Suprapubic skin (tissue), 4 donors: ENCODE measurements around the gene CST11. TPM values are rescaled to one million over a fixed set of nuclear protein-coding genes. Genes with fewer than 3 reads are reported as not detected.

Source experiments
- DNase-seq, 2 donors: peaks; one replicate each; pipeline ENCODE4 v3.0.0-alpha.2; 2019; ENCODE audit warnings: low spot score in 2 of 2
- H3K27ac ChIP-seq: fragments of 200-600 bp; sonication (generic); one replicate; pipeline ENCODE4 v1.5.1; 2019
- H3K27me3 ChIP-seq: fragments of 200-600 bp; sonication (generic); one replicate; pipeline ENCODE4 v1.5.1; 2019
- H3K36me3 ChIP-seq: fragments of 200-600 bp; sonication (generic); one replicate; pipeline ENCODE4 v1.5.1; 2019
- H3K4me1 ChIP-seq: fragments of 200-600 bp; sonication (generic); one replicate; pipeline ENCODE4 v1.5.1; 2019
- H3K4me3 ChIP-seq: fragments of 200-600 bp; sonication (generic); one replicate; pipeline ENCODE4 v1.5.1; 2019; ENCODE audit warnings: mild to moderate bottlenecking
- H3K9me3 ChIP-seq: fragments of 200-600 bp; sonication (generic); one replicate; pipeline ENCODE4 v1.5.1; 2019
- CTCF ChIP-seq, 2 donors: fragments of 200-600 bp in 1 of 2; fragments of 450-650 bp in 1 of 2; sonication (generic) in 1 of 2; IDR thresholded peaks; one replicate each; pipeline ENCODE4 v1.5.1; 2016 to 2019; ENCODE audit warnings: antibody characterized with exemption in 2 of 2, mild to moderate bottlenecking in 1 of 2, moderate library complexity in 1 of 2
- EP300 ChIP-seq: sonication (generic); formaldehyde crosslinking; IDR thresholded peaks from one replicate; pipeline ENCODE4 v1.6.1; 2017; ENCODE audit warnings: antibody characterized with exemption
- POLR2A ChIP-seq, 2 donors: fragments of 450-650 bp; IDR thresholded peaks; one replicate each; pipeline ENCODE4 v1.6.1; 2017; ENCODE audit warnings: antibody characterized with exemption in 2 of 2, mild to moderate bottlenecking in 2 of 2, moderate library complexity in 2 of 2
- POLR2AphosphoS5 ChIP-seq, 3 donors: sonication (generic); formaldehyde crosslinking; IDR thresholded peaks; one replicate each; pipeline ENCODE4 v1.6.1; 2017; ENCODE audit warnings: antibody characterized with exemption in 3 of 3
- WGBS: methylation state at CpG from one replicate; pipeline ENCODE4 v1.1.5; 2018; 5-methylcytosine and 5-hydroxymethylcytosine counted together
- total RNA-seq, 4 donors: library from RNA; depleted of rRNA; stranded (reverse); fragments of >200 nt; gene quantifications; one replicate each; pipeline ENCODE4 v1.1.0, GENCODE V29; 2016

The CST11 gene
- total RNA-seq, 4 donors from 2014 or later, result not detected

GRCh38 chr20:23446505-23446904 lies 6.2 kb downstream of the CST11 start:
- no peaks in the 10 kb centered on the region for H3K4me1 ChIP-seq
- no peaks in the 10 kb centered on the region for H3K36me3 ChIP-seq
- no peak overlapping the region for H3K27ac ChIP-seq
- H3K27me3 ChIP-seq, result no peaks in the 10 kb centered on the region
- WGBS, result 71% methylated on average over 8 of the region's 8 CpGs
- no peak for TF ChIP-seq CTCF (IDR thresholded peaks at IDR 0.05)
- TF ChIP-seq POLR2AphosphoS5 (IDR thresholded peaks at IDR 0.05), result no peak
- TF ChIP-seq EP300, result no peak
- TF ChIP-seq POLR2A (IDR thresholded peaks at IDR 0.05), result no peak
- H3K4me3 ChIP-seq, result no peak overlapping the region
- DNase-seq, result no peak
- H3K9me3 ChIP-seq, result no peaks in the 10 kb centered on the region

- Histone ChIP-seq H3K4me3 (no peak overlapping the region), H3K9me3 (no peaks in the 10 kb centered on the region), H3K27ac (no peak overlapping the region), H3K27me3 (no peaks in the 10 kb centered on the region), H3K4me1 (no peaks in the 10 kb centered on the region), H3K36me3 (no peaks in the 10 kb centered on the region)
- DNase-seq, result no peak
- TF ChIP-seq POLR2AphosphoS5 (IDR thresholded peaks at IDR 0.05), result no peak
- no peak for TF ChIP-seq EP300
- TF ChIP-seq POLR2A (IDR thresholded peaks at IDR 0.05), result no peak
- TF ChIP-seq CTCF (IDR thresholded peaks at IDR 0.05), result no peak
- 91% methylated on average over 7 of the region's 7 CpGs for WGBS
Observed at GRCh38 chr20:23445596-23446217, 7.0 kb downstream of the CST11 start.

GRCh38 chr20:23444859-23445258 lies 7.8 kb downstream of the CST11 start:
- Histone ChIP-seq H3K4me1 (no peaks in the 10 kb centered on the region), H3K36me3 (no peaks in the 10 kb centered on the region), H3K27ac (no peak overlapping the region), H3K4me3 (no peak overlapping the region), H3K9me3 (no peaks in the 10 kb centered on the region), H3K27me3 (no peaks in the 10 kb centered on the region)
- 84% methylated on average over 4 of the region's 4 CpGs for WGBS
- no peak for DNase-seq
- TF ChIP-seq POLR2AphosphoS5 (IDR thresholded peaks at IDR 0.05), result no peak
- TF ChIP-seq POLR2A (IDR thresholded peaks at IDR 0.05), result no peak
- no peak for TF ChIP-seq EP300
- no peak for TF ChIP-seq CTCF (IDR thresholded peaks at IDR 0.05)

GRCh38 chr20:23442436-23442835 lies 10.2 kb downstream of the CST11 start:
- Histone ChIP-seq H3K4me3 (no peak overlapping the region), H3K36me3 (no peaks in the 10 kb centered on the region), H3K27ac (no peak overlapping the region), H3K9me3 (no peaks in the 10 kb centered on the region), H3K27me3 (no peaks in the 10 kb centered on the region), H3K4me1 (no peaks in the 10 kb centered on the region)
- no peak for TF ChIP-seq POLR2A (IDR thresholded peaks at IDR 0.05)
- TF ChIP-seq CTCF (IDR thresholded peaks at IDR 0.05), result no peak
- WGBS, result 65% methylated on average over 4 of the region's 5 CpGs
- no peak for DNase-seq

GRCh38 chr20:23441850-23442313 lies 10.8 kb downstream of the CST11 start:
- Histone ChIP-seq H3K27ac (no peak overlapping the region), H3K36me3 (no peaks in the 10 kb centered on the region), H3K4me1 (peaks cover under 1% of the 10 kb centered on the region), H3K9me3 (no peaks in the 10 kb centered on the region), H3K27me3 (no peaks in the 10 kb centered on the region), H3K4me3 (no peak overlapping the region)
- no peak for DNase-seq
- WGBS, result 25% methylated on average over 8 of the region's 8 CpGs
- TF ChIP-seq POLR2A (IDR thresholded peaks at IDR 0.05) (no peak), EP300 (no peak), POLR2AphosphoS5 (IDR thresholded peaks at IDR 0.05) (no peak), CTCF (IDR thresholded peaks at IDR 0.05) (peak; percentile 33 to 88)
